GM12891 (cell line): ENCODE results near the gene ADH4.
"Not testable (repeated sequence)": the region's sequence is repeated elsewhere in the genome, so short reads cannot be mapped to it uniquely, and the experiment has no call there.

ENCODE experiments used
- POLR2A ChIP-seq: IDR thresholded peaks from 2 replicates; pipeline ENCODE4 v1.6.1; 2011; ENCODE audit warnings: low read depth, low read length, control low read depth
- POLR2AphosphoS5 ChIP-seq: IDR thresholded peaks from 2 replicates; pipeline ENCODE4 v1.6.1; 2011; ENCODE audit warnings: low read depth, low read length, control low read depth

GRCh38 chr4:99189900-99190299 lies 45.8 kb upstream of the ADH4 start:
- TF ChIP-seq POLR2A, POLR2AphosphoS5: not testable (repeated sequence)
